Gastrocnemius medialis (tissue), 4 donors: ENCODE measurements around the gene EWSR1. TPM values are rescaled to one million over a fixed set of nuclear protein-coding genes. Genes with fewer than 3 reads are reported as not detected.
A peak's percentile ranks its signal among the peaks of the same experiment; 100 is the strongest.

Source experiments
- ATAC-seq, 2 donors: fragments of 150-250 bp; one replicate each; pipeline ENCODE4 v1.9.1; 2016
- DNase-seq, 2 donors: peaks; one replicate each; pipeline ENCODE4 v3.0.0-alpha.2; 2019
- H3K27ac ChIP-seq, 4 donors: fragments of 200-600 bp; sonication (generic); 1 replicate in 1 of 4; 2 replicates in 3 of 4; pipeline ENCODE4 v1.5.1; 2016 to 2018; ENCODE audit warnings: mild to moderate bottlenecking in 2 of 4, moderate library complexity in 1 of 4
- H3K27me3 ChIP-seq, 3 donors: fragments of 200-600 bp; sonication (generic) in 2 of 3; 1 replicate in 1 of 3; 2 replicates in 2 of 3; pipeline versions ENCODE4 v1.5.1 to v1.6.0; 2016 to 2019; ENCODE audit warnings: mild to moderate bottlenecking in 1 of 3, moderate library complexity in 1 of 3
- H3K36me3 ChIP-seq, 2 donors: fragments of 200-600 bp; sonication (generic) in 1 of 2; one replicate each; pipeline ENCODE4 v1.5.1; 2017 to 2018
- H3K4me1 ChIP-seq, 2 donors: fragments of 200-600 bp; sonication (generic) in 1 of 2; one replicate each; pipeline ENCODE4 v1.5.1; 2016 to 2017; ENCODE audit warnings: mild to moderate bottlenecking in 2 of 2
- H3K4me3 ChIP-seq, 4 donors: fragments of 200-600 bp; sonication (generic) in 3 of 4; 1 replicate in 1 of 4; 2 replicates in 3 of 4; pipeline ENCODE4 v1.5.1; 2016 to 2019; ENCODE audit warnings: mild to moderate bottlenecking in 2 of 4
- H3K9me3 ChIP-seq, 3 donors: fragments of 200-600 bp; sonication (generic) in 2 of 3; 1 replicate in 1 of 3; 2 replicates in 2 of 3; pipeline ENCODE4 v1.5.1; 2016 to 2019
- POLR2A ChIP-seq, 2 donors: fragments of 450-650 bp; IDR thresholded peaks; one replicate each; pipeline ENCODE4 v1.6.1; 2017; ENCODE audit warnings: antibody characterized with exemption in 2 of 2, mild to moderate bottlenecking in 2 of 2, moderate library complexity in 2 of 2
- in situ Hi-C, 4 donors: fragments of 200-750 bp; cut with MboI; loops; one replicate each; pipeline versions ENCODE4 v1.15.0 to v1.8.0; 2017; ENCODE audit warnings: low sequenced_read_pairs in 4 of 4
- intact Hi-C: fragments of 100-400 bp; cut with DNase I; formaldehyde crosslinking; loops from one replicate; pipeline ENCODE4 v1.15.1; 2023; ENCODE audit warnings: low total_unique reads
- total RNA-seq, 4 donors: library from RNA; depleted of rRNA; stranded (reverse); fragments of >200 nt; gene quantifications; one replicate each; pipeline versions ENCODE4 v1.1.0 to v1.2.3, GENCODE V29; 2016
- TF ChIP-seq, protein P1 (sequence below), 5 experiments: fragments of 450-650 bp in 3 of 5; fragments of 200-600 bp in 2 of 5; sonication (generic) in 2 of 5; IDR thresholded peaks in 4 of 5; conservative IDR thresholded peaks in 1 of 5; 1 replicate in 4 of 5; 2 replicates in 1 of 5; pipeline ENCODE4 v1.5.1; 2016 to 2019; ENCODE audit warnings: antibody characterized with exemption in 5 of 5, mild to moderate bottlenecking in 3 of 5, moderate library complexity in 3 of 5

EWSR1 gene
- total RNA-seq, 4 donors from 2014 or later, result 192 to 269 (median 202) TPM

DNA sequence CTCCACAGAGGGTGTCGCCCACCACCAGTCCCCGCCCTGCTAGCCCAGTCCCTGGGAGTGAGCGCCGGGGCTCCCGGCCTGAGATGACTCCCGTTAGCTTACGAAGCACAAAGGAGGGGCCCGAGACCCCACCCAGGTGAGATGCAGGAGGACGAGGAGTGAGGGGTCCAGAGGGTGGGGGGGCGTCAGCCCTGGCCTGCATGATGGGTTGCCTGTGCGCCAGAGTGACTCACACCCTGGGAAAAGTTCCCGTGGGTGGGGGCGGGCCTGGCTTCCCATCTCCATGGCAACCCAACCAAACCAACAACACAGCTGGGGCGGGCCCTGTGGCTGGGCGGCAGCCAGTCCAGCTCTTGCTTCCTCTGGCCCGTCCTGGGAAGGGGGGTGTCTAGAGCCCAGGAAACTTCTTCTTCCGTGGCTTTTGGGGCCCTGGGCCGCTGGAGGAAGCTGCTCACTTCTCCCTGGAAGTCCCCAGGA lies 42.8 kb downstream of the EWSR1 start:
- intact Hi-C loops, result no loop called here
- Histone ChIP-seq H3K4me1 (peaks cover 32 to 61% of the 10 kb centered on the region in 2 donors), H3K27me3 (peaks cover 17 to 27% (median 21%) of the 10 kb centered on the region in 3 donors), H3K27ac (peak overlapping the region; percentile 68 to 89 (median 78)), H3K9me3 (no peaks in the 10 kb centered on the region), H3K4me3 (peak overlapping the region; percentile 27 to 50 (median 36)), H3K36me3 (no peaks in the 10 kb centered on the region)
- in situ Hi-C loops, result no loop called here
- ATAC-seq (peak; percentile 26 to 40), DNase-seq (peak; percentile 81 to 85)
- TF ChIP-seq, protein P1, sequence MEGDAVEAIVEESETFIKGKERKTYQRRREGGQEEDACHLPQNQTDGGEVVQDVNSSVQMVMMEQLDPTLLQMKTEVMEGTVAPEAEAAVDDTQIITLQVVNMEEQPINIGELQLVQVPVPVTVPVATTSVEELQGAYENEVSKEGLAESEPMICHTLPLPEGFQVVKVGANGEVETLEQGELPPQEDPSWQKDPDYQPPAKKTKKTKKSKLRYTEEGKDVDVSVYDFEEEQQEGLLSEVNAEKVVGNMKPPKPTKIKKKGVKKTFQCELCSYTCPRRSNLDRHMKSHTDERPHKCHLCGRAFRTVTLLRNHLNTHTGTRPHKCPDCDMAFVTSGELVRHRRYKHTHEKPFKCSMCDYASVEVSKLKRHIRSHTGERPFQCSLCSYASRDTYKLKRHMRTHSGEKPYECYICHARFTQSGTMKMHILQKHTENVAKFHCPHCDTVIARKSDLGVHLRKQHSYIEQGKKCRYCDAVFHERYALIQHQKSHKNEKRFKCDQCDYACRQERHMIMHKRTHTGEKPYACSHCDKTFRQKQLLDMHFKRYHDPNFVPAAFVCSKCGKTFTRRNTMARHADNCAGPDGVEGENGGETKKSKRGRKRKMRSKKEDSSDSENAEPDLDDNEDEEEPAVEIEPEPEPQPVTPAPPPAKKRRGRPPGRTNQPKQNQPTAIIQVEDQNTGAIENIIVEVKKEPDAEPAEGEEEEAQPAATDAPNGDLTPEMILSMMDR (IDR thresholded peaks at IDR 0.05 in 4 of 5, conservative IDR thresholded peaks at IDR 0.05 in 1 of 5), result no peak
- TF ChIP-seq POLR2A (IDR thresholded peaks at IDR 0.05), result no peak

DNA sequence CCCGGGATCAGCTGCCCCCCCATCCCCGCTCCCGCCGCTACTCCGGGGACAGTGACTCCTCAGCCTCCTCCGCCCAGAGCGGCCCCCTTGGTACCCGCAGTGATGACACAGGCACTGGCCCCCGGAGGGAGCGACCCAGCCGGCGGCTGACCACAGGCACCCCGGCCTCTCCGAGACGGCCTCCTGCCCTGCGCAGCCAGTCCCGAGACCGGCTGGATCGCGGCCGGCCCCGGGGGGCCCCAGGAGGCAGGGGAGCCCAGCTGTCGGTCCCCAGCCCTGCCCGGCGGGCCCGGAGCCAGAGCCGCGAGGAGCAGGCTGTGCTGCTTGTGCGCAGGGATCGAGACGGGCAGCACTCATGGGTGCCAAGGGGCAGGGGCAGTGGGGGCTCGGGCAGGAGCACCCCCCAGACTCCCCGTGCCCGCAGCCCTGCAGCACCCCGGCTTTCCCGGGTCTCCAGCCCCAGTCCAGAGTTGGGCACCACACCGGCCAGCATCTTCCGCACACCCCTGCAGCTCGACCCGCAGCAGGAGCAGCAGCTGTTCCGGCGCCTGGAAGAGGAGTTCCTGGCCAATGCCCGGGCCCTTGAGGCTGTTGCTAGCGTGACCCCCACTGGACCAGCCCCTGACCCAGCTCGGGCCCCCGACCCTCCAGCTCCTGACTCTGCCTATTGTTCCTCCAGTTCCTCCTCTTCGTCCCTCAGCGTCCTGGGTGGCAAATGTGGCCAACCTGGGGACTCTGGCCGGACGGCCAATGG lies 43.6 kb downstream of the EWSR1 start:
- no peak for TF ChIP-seq POLR2A (IDR thresholded peaks at IDR 0.05)
- TF ChIP-seq, protein P1 (IDR thresholded peaks at IDR 0.05 in 4 of 5, conservative IDR thresholded peaks at IDR 0.05 in 1 of 5), result no peak
- H3K27ac ChIP-seq, result peak overlapping the region; percentile 59 to 80 (median 66)
- H3K4me3 ChIP-seq, result peak overlapping the region; percentile 27 to 50 (median 36)
- in situ Hi-C loops, result no loop called here
- H3K27me3 ChIP-seq, result peaks cover 17 to 28% (median 24%) of the 10 kb centered on the region in 3 donors
- intact Hi-C loops, result no loop called here
- peaks cover 32 to 61% of the 10 kb centered on the region in 2 donors for H3K4me1 ChIP-seq
- peak in 1 of 2 donors; percentile 19 for DNase-seq
- no peaks in the 10 kb centered on the region for H3K9me3 ChIP-seq
- no peaks in the 10 kb centered on the region for H3K36me3 ChIP-seq
- ATAC-seq, result no peak

DNA sequence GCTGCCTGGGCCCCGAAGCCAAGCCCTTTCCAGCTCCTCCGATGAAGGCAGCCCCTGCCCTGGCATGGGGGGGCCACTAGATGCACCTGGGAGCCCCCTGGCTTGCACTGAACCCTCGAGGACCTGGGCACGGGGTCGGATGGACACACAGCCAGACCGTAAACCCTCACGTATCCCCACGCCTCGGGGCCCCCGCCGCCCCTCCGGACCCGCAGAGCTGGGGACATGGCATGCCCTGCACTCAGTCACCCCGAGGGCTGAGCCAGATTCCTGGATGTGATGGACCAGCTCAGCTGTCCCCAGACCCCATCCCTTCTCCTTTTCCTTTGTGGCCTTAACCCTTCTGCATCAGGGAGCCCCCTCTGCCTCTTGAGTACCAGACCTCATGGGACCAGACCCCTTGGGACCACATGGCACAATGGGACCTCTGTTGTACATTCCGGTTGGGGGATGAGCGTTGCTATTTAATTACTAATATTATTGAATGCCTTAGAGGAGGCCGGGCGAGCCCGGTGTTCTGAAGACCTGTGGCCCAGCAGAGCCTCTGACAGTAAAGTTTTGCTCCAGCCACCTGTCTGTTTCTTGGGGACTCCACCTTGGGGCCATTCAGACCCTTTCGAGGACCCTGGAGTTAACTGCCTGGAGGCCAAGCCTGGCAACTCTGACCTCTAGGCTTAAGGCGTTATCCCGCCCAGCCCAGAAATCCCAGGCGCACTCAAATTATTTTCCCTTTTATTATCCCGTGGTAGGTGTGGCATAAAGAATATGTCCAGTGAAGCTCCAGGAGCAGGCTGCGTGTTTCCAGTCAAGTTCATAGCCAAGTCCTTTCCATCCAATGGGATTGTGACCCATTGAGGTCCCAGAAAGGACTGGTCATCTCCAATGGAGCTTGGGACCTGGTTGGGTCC lies 44.4 kb downstream of the EWSR1 start:
- no peak for ATAC-seq
- TF ChIP-seq, protein P1 (IDR thresholded peaks at IDR 0.05 in 4 of 5, conservative IDR thresholded peaks at IDR 0.05 in 1 of 5), result no peak
- TF ChIP-seq POLR2A (IDR thresholded peaks at IDR 0.05), result no peak

DNA sequence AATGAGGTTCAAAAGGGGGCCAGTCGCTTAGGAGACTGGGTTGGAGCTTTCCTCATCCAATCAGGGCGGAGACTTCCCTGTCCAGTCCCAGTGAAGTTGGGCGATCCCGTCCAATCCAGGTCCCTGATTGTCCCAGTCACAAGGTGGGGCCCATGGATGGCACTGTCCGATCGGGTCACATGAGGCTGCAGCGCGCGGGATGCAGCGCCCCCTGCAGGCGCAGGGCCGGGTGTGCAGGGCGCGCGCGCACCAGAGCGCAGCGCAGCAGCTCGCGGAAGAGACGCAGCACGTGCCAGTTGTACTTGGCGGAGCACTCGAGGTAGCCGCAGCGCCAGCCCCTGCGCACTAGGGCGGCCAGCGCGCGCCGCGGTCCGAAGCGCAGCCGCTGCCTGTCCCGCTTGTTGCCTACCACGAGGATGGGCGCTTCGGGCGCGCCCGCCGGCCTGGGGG lies 45.1 kb downstream of the EWSR1 start:
- H3K9me3 ChIP-seq, result no peaks in the 10 kb centered on the region
- no peak for TF ChIP-seq POLR2A (IDR thresholded peaks at IDR 0.05)
- TF ChIP-seq, protein P1 (IDR thresholded peaks at IDR 0.05 in 4 of 5, conservative IDR thresholded peaks at IDR 0.05 in 1 of 5), result peak in 4 of 5 experiments; percentile 49 to 83 (median 66)
- peaks cover 23 to 50% of the 10 kb centered on the region in 2 donors for H3K4me1 ChIP-seq
- no peak overlapping the region for H3K27ac ChIP-seq
- peaks cover 17 to 28% (median 24%) of the 10 kb centered on the region in 3 donors for H3K27me3 ChIP-seq
- no peaks in the 10 kb centered on the region for H3K36me3 ChIP-seq
- ATAC-seq (peak in 1 of 2 donors; percentile 14), DNase-seq (peak in 1 of 2 donors; percentile 31)
- no peak overlapping the region for H3K4me3 ChIP-seq
- intact Hi-C loops, result no loop called here
- in situ Hi-C loops, result no loop called here

More for the DNA sequence above, 44.4 kb downstream of the EWSR1 start:
- in situ Hi-C loops (no loop called here), intact Hi-C loops (no loop called here)
- H3K4me1 ChIP-seq, result peaks cover 30 to 57% of the 10 kb centered on the region in 2 donors
- peak overlapping the region in 1 of 4 donors; percentile 59 for H3K27ac ChIP-seq
- peak in 1 of 2 donors; percentile 10 for DNase-seq
- H3K36me3 ChIP-seq, result no peaks in the 10 kb centered on the region
- H3K27me3 ChIP-seq, result peaks cover 17 to 28% (median 24%) of the 10 kb centered on the region in 3 donors
- no peaks in the 10 kb centered on the region for H3K9me3 ChIP-seq
- no peak overlapping the region for H3K4me3 ChIP-seq
